Choroid plexus epithelial cell (primary cell): ENCODE results near the gene APH1B.

Experiments
- DNase-seq: peaks from one replicate; pipeline ENCODE4 v3.0.0-alpha.2; 2010; ENCODE audit warnings: low read depth
- H3K4me3 ChIP-seq: 2 replicates; pipeline ENCODE4 v1.5.1; 2011; ENCODE audit warnings: low read depth, mild to moderate bottlenecking, control low read depth, low read length, moderate library complexity
- TF ChIP-seq, protein P1 (sequence below): conservative IDR thresholded peaks from 2 replicates; pipeline ENCODE4 v1.5.1; 2011; ENCODE audit warnings: low read depth, mild to moderate bottlenecking, control low read depth, inconsistent platforms, low read length, moderate library complexity

APH1B gene

GRCh38 chr15:63308491-63308890 lies 31.1 kb downstream of the APH1B start:
- TF ChIP-seq, protein P1, sequence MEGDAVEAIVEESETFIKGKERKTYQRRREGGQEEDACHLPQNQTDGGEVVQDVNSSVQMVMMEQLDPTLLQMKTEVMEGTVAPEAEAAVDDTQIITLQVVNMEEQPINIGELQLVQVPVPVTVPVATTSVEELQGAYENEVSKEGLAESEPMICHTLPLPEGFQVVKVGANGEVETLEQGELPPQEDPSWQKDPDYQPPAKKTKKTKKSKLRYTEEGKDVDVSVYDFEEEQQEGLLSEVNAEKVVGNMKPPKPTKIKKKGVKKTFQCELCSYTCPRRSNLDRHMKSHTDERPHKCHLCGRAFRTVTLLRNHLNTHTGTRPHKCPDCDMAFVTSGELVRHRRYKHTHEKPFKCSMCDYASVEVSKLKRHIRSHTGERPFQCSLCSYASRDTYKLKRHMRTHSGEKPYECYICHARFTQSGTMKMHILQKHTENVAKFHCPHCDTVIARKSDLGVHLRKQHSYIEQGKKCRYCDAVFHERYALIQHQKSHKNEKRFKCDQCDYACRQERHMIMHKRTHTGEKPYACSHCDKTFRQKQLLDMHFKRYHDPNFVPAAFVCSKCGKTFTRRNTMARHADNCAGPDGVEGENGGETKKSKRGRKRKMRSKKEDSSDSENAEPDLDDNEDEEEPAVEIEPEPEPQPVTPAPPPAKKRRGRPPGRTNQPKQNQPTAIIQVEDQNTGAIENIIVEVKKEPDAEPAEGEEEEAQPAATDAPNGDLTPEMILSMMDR: no peak
- no peak overlapping the region for H3K4me3 ChIP-seq
- DNase-seq: no peak

GRCh38 chr15:63308947-63309346 lies 31.5 kb downstream of the APH1B start:
- TF ChIP-seq, protein P1: no peak
- H3K4me3 ChIP-seq: no peak overlapping the region
- no peak for DNase-seq

- TF ChIP-seq, protein P1: no peak
- DNase-seq: no peak
- no peak overlapping the region for H3K4me3 ChIP-seq
Observed at GRCh38 chr15:63310646-63311045, 33.2 kb downstream of the APH1B start.

DNA sequence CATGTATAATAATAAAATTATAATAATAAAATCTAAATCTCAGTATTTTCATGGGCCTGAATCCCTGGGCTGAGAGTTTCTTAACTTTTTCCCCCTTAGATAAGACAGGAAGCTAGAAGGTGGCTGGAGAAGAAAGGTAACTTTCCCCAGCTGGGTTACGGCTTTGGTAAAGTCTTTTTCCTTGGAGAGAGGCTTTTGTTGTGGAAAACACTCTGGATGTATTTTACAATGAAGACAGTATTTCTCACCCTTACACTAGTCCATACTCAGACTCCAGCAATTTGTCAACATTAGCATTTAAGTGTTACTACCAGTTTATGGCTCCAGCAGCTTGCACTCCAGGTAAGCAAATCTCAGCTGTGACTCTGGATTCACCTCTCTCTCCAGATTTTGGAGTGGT lies 34.9 kb downstream of the APH1B start:
- H3K4me3 ChIP-seq: no peak overlapping the region
- TF ChIP-seq, protein P1: no peak
- no peak for DNase-seq

DNA sequence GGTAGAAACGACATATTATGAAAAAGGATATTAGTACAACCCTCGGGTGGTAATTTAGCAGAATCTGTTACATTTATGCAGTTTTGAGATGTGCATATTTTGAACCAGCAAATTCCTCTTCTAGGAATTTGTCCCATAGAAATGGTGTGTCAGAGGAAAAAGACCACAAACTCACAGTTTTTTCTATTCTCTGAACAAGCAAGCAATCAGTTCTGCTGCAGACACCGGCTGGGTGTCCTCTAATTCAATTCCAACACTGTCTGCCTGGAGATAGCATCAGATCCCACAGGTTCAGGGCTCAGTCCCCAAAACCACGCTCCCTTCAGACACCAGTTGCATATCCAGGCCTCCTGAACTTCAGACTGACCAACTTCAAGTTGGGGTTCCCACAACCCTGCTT lies 36.4 kb downstream of the APH1B start:
- TF ChIP-seq, protein P1: no peak
- DNase-seq: no peak
- H3K4me3 ChIP-seq: no peak overlapping the region

DNA sequence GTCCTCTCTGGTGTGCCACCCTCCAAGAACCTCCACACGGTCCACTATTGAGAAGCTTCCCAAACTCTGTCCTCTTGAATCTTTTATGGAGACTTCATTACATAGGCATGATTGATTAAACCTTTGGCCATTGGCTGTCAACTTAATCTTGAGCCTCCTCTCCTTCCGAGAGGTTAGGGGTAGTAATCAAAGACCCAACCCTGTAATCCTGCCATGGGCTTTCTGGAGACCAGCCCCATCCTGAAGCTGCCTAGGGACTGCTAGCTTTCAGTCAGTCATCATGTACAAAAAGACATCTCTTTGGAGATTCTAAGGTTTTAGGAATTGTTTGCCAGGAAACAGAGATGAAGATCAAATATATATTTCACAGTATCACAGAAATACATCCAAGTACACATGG lies 37.0 kb downstream of the APH1B start:
- TF ChIP-seq, protein P1: no peak
- H3K4me3 ChIP-seq: no peak overlapping the region
- DNase-seq: no peak

- no peak overlapping the region for H3K4me3 ChIP-seq
- no peak for DNase-seq
- TF ChIP-seq, protein P1: no peak
Observed at GRCh38 chr15:63318344-63318743, 40.9 kb downstream of the APH1B start.
